Measurements from ENCODE around the gene NR2F6. TPM values are rescaled to one million over a fixed set of nuclear protein-coding genes. Genes with fewer than 3 reads are reported as not detected.
A peak's percentile ranks its signal among the peaks of the same experiment; 100 is the strongest.

NR2F6 gene
- total and polyA plus RNA-seq, 4 donors: 26.1 to 65.5 (median 27.4) TPM

GRCh38 chr19:17184371-17184841 lies 61.3 kb downstream of the NR2F6 start:
- DNase-seq (no peak), ATAC-seq (ENCODE audit: insufficient read depth, low FRiP score) (no peak)
- H3K27me3 ChIP-seq (ENCODE audit: control insufficient read depth in 3 of 3, insufficient read depth in 3 of 3, low read length in 2 of 3): no peaks in the 10 kb centered on the region
- 72 to 77% methylated on average over 12 of the region's 12 CpGs for WGBS, 2 donors
- H3K9me3 ChIP-seq (ENCODE audit: control insufficient read depth in 4 of 4, insufficient read depth in 3 of 4, low read length in 3 of 4): no peaks in the 10 kb centered on the region
- peaks cover 3 to 56% (median 29%) of the 10 kb centered on the region in 4 donors for H3K36me3 ChIP-seq (ENCODE audit: control insufficient read depth in 4 of 4, insufficient read depth in 4 of 4, low read length in 4 of 4)
- H3K4me1 ChIP-seq (ENCODE audit: control insufficient read depth in 5 of 5, insufficient read depth in 5 of 5, low read length in 5 of 5): no peaks in the 10 kb centered on the region
- no peak overlapping the region for H3K9ac ChIP-seq (ENCODE audit: insufficient read depth in 1 of 2, low read length in 2 of 2)
- TF ChIP-seq CTCF (IDR thresholded peaks at IDR 0.05; ENCODE audit: control extremely low read depth, extremely low read depth): no peak
- no peak overlapping the region for H3K4me3 ChIP-seq
- no peak overlapping the region for H3K27ac ChIP-seq (ENCODE audit: low read depth in 1 of 2, low read length in 1 of 2)

GRCh38 chr19:17183858-17184321 lies 61.8 kb downstream of the NR2F6 start:
- Histone ChIP-seq H3K4me3 (no peak overlapping the region), H3K27ac (ENCODE audit: low read depth in 1 of 2, low read length in 1 of 2) (no peak overlapping the region), H3K9ac (ENCODE audit: insufficient read depth in 1 of 2, low read length in 2 of 2) (no peak overlapping the region), H3K36me3 (ENCODE audit: control insufficient read depth in 4 of 4, insufficient read depth in 4 of 4, low read length in 4 of 4) (peaks cover 3 to 51% (median 25%) of the 10 kb centered on the region in 4 donors), H3K27me3 (ENCODE audit: control insufficient read depth in 3 of 3, insufficient read depth in 3 of 3, low read length in 2 of 3) (no peaks in the 10 kb centered on the region), H3K4me1 (ENCODE audit: control insufficient read depth in 5 of 5, insufficient read depth in 5 of 5, low read length in 5 of 5) (no peaks in the 10 kb centered on the region), H3K9me3 (ENCODE audit: control insufficient read depth in 4 of 4, insufficient read depth in 3 of 4, low read length in 3 of 4) (no peaks in the 10 kb centered on the region)
- TF ChIP-seq CTCF (IDR thresholded peaks at IDR 0.05; ENCODE audit: control extremely low read depth, extremely low read depth): no peak
- DNase-seq (no peak), ATAC-seq (ENCODE audit: insufficient read depth, low FRiP score) (no peak)
- 34 to 63% methylated on average over 11 of the region's 11 CpGs for WGBS, 2 donors

GRCh38 chr19:17183271-17183761 lies 62.4 kb downstream of the NR2F6 start:
- no peaks in the 10 kb centered on the region for H3K4me1 ChIP-seq (ENCODE audit: control insufficient read depth in 5 of 5, insufficient read depth in 5 of 5, low read length in 5 of 5)
- peak overlapping the region in 1 of 2 donors; percentile 40 for H3K27ac ChIP-seq (ENCODE audit: low read depth in 1 of 2, low read length in 1 of 2)
- no peaks in the 10 kb centered on the region for H3K27me3 ChIP-seq (ENCODE audit: control insufficient read depth in 3 of 3, insufficient read depth in 3 of 3, low read length in 2 of 3)
- DNase-seq (no peak), ATAC-seq (ENCODE audit: insufficient read depth, low FRiP score) (no peak)
- H3K9me3 ChIP-seq (ENCODE audit: control insufficient read depth in 4 of 4, insufficient read depth in 3 of 4, low read length in 3 of 4): no peaks in the 10 kb centered on the region
- no peak for TF ChIP-seq CTCF (IDR thresholded peaks at IDR 0.05; ENCODE audit: control extremely low read depth, extremely low read depth)
- H3K4me3 ChIP-seq: no peak overlapping the region
- WGBS, 2 donors: 53 to 69% methylated on average over 14 of the region's 14 CpGs
- H3K9ac ChIP-seq (ENCODE audit: insufficient read depth in 1 of 2, low read length in 2 of 2): no peak overlapping the region
- peaks cover 3 to 49% (median 25%) of the 10 kb centered on the region in 4 donors for H3K36me3 ChIP-seq (ENCODE audit: control insufficient read depth in 4 of 4, insufficient read depth in 4 of 4, low read length in 4 of 4)

Other genes starting within 250 kb of the NR2F6 start
- 100 to 1,000 TPM in 1 of 2 donors, 10 to 100 TPM in 1; 38.5 to 143 TPM for gene CPAMD8, start 219.1 kb downstream of the NR2F6 start, total RNA-seq
- 10 to 100 TPM in 1 of 2 donors, 1 to 10 TPM in 1; 9.6 to 24.3 TPM for gene CPAMD8, start 219.1 kb downstream of the NR2F6 start, polyA plus RNA-seq
- 1 to 10 TPM; 8.4 to 8.5 TPM for gene HAUS8, start 170.5 kb downstream of the NR2F6 start, total RNA-seq
- 10 to 100 TPM in 1 of 2 donors, 1 to 10 TPM in 1; 6.1 to 13.8 TPM for gene HAUS8, start 170.5 kb downstream of the NR2F6 start, polyA plus RNA-seq
- 100 to 1,000 TPM in 1 of 2 donors, 10 to 100 TPM in 1; 44.3 to 121 TPM for gene MYO9B, start 170.1 kb downstream of the NR2F6 start, total RNA-seq
- 10 to 100 TPM; 95.2 to 99.2 TPM for gene MYO9B, start 170.1 kb downstream of the NR2F6 start, polyA plus RNA-seq
- gene USE1, start 30.6 kb downstream of the NR2F6 start, total RNA-seq: 10 to 100 TPM; 22.0 to 33.5 TPM
- 10 to 100 TPM; 36.2 to 60.1 TPM for gene USE1, start 30.6 kb downstream of the NR2F6 start, polyA plus RNA-seq
- gene OCEL1, start 19.7 kb downstream of the NR2F6 start, total RNA-seq: 10 to 100 TPM in 1 of 2 donors, 1 to 10 TPM in 1; 9.1 to 39.5 TPM
- 10 to 100 TPM; 19.4 to 31.1 TPM for gene OCEL1, start 19.7 kb downstream of the NR2F6 start, polyA plus RNA-seq
- gene USHBP1, start 18.8 kb upstream of the NR2F6 start, total RNA-seq: 10 to 100 TPM; 11.8 to 12.3 TPM
- 10 to 100 TPM in 1 of 2 donors, 1 to 10 TPM in 1; 6.2 to 11.4 TPM for gene USHBP1, start 18.8 kb upstream of the NR2F6 start, polyA plus RNA-seq
- 10 to 100 TPM; 52.4 to 75.1 TPM for gene BABAM1, start 21.5 kb upstream of the NR2F6 start, total RNA-seq
- 10 to 100 TPM; 61.8 to 65.1 TPM for gene BABAM1, start 21.5 kb upstream of the NR2F6 start, polyA plus RNA-seq
- gene ANKLE1, start 36.0 kb upstream of the NR2F6 start, total RNA-seq: 1 to 10 TPM in 1 of 2 donors, under 1 TPM in 1; 0.95 to 1.6 TPM
- gene ANKLE1, start 36.0 kb upstream of the NR2F6 start, polyA plus RNA-seq: 1 to 10 TPM in 1 of 2 donors, under 1 TPM in 1; 0.43 to 1.1 TPM
- gene ABHD8, start 57.5 kb upstream of the NR2F6 start, total RNA-seq: 10 to 100 TPM; 12.8 to 23.0 TPM
- 10 to 100 TPM; 14.9 to 15.4 TPM for gene ABHD8, start 57.5 kb upstream of the NR2F6 start, polyA plus RNA-seq
- 10 to 100 TPM; 22.3 to 85.7 TPM for gene MRPL34, start 60.0 kb upstream of the NR2F6 start, total RNA-seq
- 100 to 1,000 TPM; 101 to 137 TPM for gene MRPL34, start 60.0 kb upstream of the NR2F6 start, polyA plus RNA-seq
- 10 to 100 TPM; 16.1 to 40.7 TPM for gene DDA1, start 63.6 kb upstream of the NR2F6 start, total RNA-seq
- 10 to 100 TPM; 60.2 to 66.5 TPM for gene DDA1, start 63.6 kb upstream of the NR2F6 start, polyA plus RNA-seq
- gene ANO8, start 88.9 kb upstream of the NR2F6 start, total RNA-seq: 10 to 100 TPM in 1 of 2 donors, 1 to 10 TPM in 1; 7.1 to 22.5 TPM
- 1 to 10 TPM; 7.1 to 8.8 TPM for gene ANO8, start 88.9 kb upstream of the NR2F6 start, polyA plus RNA-seq
- 10 to 100 TPM; 22.2 to 24.1 TPM for gene GTPBP3, start 91.6 kb upstream of the NR2F6 start, total RNA-seq
- gene GTPBP3, start 91.6 kb upstream of the NR2F6 start, polyA plus RNA-seq: 10 to 100 TPM; 13.3 to 14.2 TPM
- gene PLVAP, start 131.4 kb upstream of the NR2F6 start, total RNA-seq: 10 to 100 TPM in 1 of 2 donors, 1 to 10 TPM in 1; 6.4 to 29.1 TPM
- 10 to 100 TPM; 22.6 to 55.0 TPM for gene PLVAP, start 131.4 kb upstream of the NR2F6 start, polyA plus RNA-seq
- gene CCDC194, start 148.3 kb upstream of the NR2F6 start, total RNA-seq: under 1 TPM in 1 of 2 donors, not detected in 1; 0.74 TPM
- gene CCDC194, start 148.3 kb upstream of the NR2F6 start, polyA plus RNA-seq: under 1 TPM; 0.13 to 0.37 TPM
- 10 to 100 TPM; 49.8 to 71.3 TPM for gene BST2, start 159.7 kb upstream of the NR2F6 start, total RNA-seq
- gene BST2, start 159.7 kb upstream of the NR2F6 start, polyA plus RNA-seq: 100 to 1,000 TPM in 1 of 2 donors, 10 to 100 TPM in 1; 48.2 to 179 TPM
- 10 to 100 TPM; 28.5 to 66.9 TPM for gene MVB12A, start 174.1 kb upstream of the NR2F6 start, total RNA-seq
- gene MVB12A, start 174.1 kb upstream of the NR2F6 start, polyA plus RNA-seq: 10 to 100 TPM; 59.6 to 62.1 TPM
- under 1 TPM; 0.12 to 0.57 TPM for gene TMEM221, start 202.7 kb upstream of the NR2F6 start, total RNA-seq
- gene TMEM221, start 202.7 kb upstream of the NR2F6 start, polyA plus RNA-seq: under 1 TPM; 0.06 to 0.08 TPM
- gene NXNL1, start 215.0 kb upstream of the NR2F6 start, total RNA-seq: not detected
- not detected for gene NXNL1, start 215.0 kb upstream of the NR2F6 start, polyA plus RNA-seq
- 10 to 100 TPM; 25.4 to 26.9 TPM for gene SLC27A1, start 224.6 kb upstream of the NR2F6 start, total RNA-seq
- 10 to 100 TPM; 12.2 to 15.8 TPM for gene SLC27A1, start 224.6 kb upstream of the NR2F6 start, polyA plus RNA-seq